Measurements from ENCODE around the gene CD28.

The CD28 gene

DNA sequence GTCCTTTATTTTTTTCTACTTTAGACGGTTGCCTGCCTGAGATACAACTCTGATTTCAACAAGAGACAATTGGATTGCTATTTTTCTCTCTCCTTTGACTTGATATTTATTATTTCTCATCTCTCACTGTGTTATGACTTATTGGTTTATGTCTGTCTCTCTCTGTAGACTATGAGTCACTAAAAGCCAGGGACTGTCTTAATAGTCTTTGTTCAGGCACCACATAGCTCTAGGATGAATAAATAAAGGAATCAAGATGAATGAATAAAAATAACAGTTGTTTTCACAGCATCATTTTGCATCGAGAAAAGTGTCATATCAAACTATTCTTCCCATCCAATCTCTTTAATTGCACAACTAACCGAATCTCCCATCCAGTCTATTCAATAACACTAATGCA is 31.4 kb upstream of the CD28 start:
- TF ChIP-seq, protein P1, sequence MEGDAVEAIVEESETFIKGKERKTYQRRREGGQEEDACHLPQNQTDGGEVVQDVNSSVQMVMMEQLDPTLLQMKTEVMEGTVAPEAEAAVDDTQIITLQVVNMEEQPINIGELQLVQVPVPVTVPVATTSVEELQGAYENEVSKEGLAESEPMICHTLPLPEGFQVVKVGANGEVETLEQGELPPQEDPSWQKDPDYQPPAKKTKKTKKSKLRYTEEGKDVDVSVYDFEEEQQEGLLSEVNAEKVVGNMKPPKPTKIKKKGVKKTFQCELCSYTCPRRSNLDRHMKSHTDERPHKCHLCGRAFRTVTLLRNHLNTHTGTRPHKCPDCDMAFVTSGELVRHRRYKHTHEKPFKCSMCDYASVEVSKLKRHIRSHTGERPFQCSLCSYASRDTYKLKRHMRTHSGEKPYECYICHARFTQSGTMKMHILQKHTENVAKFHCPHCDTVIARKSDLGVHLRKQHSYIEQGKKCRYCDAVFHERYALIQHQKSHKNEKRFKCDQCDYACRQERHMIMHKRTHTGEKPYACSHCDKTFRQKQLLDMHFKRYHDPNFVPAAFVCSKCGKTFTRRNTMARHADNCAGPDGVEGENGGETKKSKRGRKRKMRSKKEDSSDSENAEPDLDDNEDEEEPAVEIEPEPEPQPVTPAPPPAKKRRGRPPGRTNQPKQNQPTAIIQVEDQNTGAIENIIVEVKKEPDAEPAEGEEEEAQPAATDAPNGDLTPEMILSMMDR (IDR thresholded peaks at IDR 0.05; ENCODE audit: insufficient read depth, missing control alignments), result no peak
- no peak for DNase-seq (ENCODE audit: insufficient read length, low spot score)
- FAIRE-seq, result no peak

DNA sequence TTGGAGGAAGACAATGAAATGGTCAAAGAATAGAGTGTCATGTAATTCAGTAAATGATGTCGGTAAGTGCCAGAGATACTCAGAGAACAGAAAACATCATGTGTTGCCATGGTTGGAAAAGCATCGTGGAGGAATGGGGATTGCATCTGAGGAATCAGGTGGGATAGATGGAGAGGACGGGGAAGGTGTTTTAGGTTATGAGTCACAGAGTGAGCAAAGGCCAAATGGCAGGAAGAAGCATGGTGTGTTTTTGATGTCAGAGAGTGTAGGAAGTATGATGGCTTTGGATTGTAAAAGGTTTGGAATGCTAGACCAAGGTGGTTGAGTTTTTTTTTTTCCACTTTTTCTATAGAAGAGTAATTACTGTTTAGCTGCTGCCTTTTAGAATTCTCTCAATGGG is 27.5 kb upstream of the CD28 start:
- DNase-seq (ENCODE audit: insufficient read length, low spot score), result no peak
- TF ChIP-seq, protein P1 (IDR thresholded peaks at IDR 0.05; ENCODE audit: insufficient read depth, missing control alignments), result no peak
- FAIRE-seq, result no peak

DNA sequence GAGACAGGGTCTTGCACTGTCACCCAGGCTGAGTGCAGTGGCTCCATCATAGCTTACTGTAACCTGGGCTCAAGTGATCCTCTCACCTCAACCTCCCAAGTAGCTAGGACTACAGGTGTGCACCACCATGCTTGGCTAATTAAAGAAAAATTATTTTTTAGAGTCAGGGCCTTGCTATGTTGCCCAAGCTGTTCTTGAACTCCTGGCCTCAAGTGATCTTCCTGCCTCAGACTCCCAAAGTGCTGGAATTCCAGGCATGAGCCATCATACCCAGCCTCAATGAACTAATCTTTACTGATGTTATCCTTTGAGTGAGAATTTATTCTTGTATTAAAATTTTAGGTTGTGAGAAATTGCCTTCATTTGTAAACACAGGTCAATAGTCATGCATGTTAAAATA is 27.0 kb upstream of the CD28 start:
- FAIRE-seq, result no peak
- TF ChIP-seq, protein P1 (IDR thresholded peaks at IDR 0.05; ENCODE audit: insufficient read depth, missing control alignments), result no peak
- no peak for DNase-seq (ENCODE audit: insufficient read length, low spot score)

DNA sequence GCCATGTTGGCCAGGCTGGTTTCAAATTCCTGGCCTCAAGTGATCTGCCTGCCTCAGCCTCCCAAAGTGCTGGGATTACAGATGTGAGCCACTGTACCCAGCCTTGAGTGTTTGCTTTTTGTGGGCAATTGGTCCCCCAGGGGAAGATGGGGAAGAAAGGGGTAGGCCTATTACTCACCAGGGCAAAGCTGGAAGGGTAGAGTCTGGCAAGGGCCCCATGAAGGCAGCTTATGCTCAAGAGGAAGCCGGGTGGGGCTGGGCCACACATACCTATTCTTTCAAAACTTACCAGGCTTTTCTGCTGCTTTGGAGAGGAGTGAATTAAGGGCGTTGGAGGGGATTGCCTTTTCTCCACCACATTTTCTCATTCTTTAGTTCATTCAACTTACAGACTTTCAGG is 24.5 kb upstream of the CD28 start:
- TF ChIP-seq, protein P1 (IDR thresholded peaks at IDR 0.05; ENCODE audit: insufficient read depth, missing control alignments), result no peak
- DNase-seq (ENCODE audit: insufficient read length, low spot score) (no peak), FAIRE-seq (no peak)

DNA sequence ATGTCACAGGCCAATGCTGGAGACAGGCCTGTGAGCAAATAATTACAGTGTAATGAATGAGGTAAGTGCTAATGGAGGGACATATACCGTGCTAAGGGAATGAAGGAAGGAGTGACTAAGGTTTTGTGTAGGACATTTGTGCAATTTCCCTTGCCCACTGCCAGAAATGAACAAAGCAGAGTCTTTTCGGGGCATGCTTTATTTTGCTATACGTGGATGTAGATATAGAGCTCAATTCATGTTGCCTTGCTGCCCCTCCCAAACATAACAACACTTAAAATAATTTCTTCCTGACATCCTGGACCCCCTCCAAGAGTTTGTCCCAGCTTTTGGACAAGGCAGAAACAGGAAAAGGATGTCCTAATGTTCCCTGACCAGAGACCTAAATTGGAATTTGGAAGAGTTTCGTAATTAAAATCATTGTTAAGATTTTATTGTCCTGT is 23.7 kb upstream of the CD28 start:
- TF ChIP-seq, protein P1 (IDR thresholded peaks at IDR 0.05; ENCODE audit: insufficient read depth, missing control alignments), result no peak
- FAIRE-seq, result no peak
- no peak for DNase-seq (ENCODE audit: insufficient read length, low spot score)

DNA sequence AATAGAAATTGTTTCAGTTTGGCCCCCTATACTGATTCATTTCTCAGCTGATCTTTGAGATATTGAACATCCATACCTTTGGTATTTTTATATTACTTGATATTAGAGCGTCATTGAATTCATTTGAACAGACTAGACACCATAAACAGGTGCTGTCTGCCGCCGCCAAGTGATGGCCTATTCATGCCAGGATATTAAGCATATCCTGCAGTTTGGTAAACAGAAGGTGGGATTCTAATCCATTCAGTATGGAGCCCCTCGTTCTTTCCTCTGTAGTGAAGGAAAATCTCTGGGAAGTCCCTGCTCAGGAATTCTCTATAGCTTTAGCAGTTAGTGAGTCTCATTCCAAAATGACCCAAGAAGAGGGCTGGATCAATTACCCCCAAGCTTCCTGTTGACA is 23.0 kb upstream of the CD28 start:
- TF ChIP-seq, protein P1 (IDR thresholded peaks at IDR 0.05; ENCODE audit: insufficient read depth, missing control alignments), result no peak
- FAIRE-seq (no peak), DNase-seq (ENCODE audit: insufficient read length, low spot score) (no peak)

DNA sequence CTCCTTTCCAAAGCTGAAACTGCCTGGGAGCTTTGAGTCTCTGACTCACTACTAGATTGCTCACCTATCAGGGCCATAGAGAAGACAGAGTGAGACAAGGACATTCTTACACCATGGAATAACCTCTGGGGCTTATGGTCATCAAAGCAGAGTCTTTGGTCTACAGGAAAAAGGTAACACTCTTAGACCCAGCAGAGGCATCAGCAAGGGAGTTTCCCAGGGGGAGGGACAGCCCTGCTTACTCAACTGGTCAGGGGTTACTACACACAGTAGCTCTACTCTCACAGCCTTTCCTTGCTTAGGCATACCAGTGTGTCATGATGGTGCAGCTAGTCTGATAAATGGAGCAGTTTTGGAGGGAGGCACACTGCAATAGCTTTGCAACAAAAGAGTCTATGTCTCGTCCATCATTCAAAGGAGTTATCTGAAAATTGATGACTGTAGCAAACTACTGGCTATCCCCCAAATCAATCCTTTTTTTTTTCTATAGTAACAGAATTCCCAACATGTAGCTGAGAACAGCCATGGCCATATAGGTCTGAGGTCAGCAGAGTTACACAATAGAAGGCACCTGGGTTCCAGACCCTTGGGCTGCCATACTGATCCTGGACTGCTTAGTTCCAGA is 22.4 kb upstream of the CD28 start:
- no peak for FAIRE-seq
- DNase-seq (ENCODE audit: insufficient read length, low spot score), result no peak
- TF ChIP-seq, protein P1 (IDR thresholded peaks at IDR 0.05; ENCODE audit: insufficient read depth, missing control alignments), result no peak

All from D721Med (cell line).